Rectal smooth muscle tissue (tissue), 1 donor: ENCODE data around the gene CTSW.
A peak's percentile ranks its signal among the peaks of the same experiment; 100 is the strongest.

Experiments used
- H3K27ac ChIP-seq: one replicate; pipeline ENCODE4 v1.7.0; 2013; ENCODE audit warnings: low read depth, low read length, inconsistent platforms
- H3K27me3 ChIP-seq: one replicate; pipeline ENCODE4 v1.7.0; 2013; ENCODE audit warnings: low read length; ENCODE audit not compliant: control insufficient read depth, insufficient read depth
- H3K36me3 ChIP-seq: one replicate; pipeline ENCODE4 v1.7.0; 2013; ENCODE audit warnings: low read length; ENCODE audit not compliant: control insufficient read depth, insufficient read depth
- H3K4me1 ChIP-seq: one replicate; pipeline ENCODE4 v1.7.0; 2013; ENCODE audit warnings: low read length; ENCODE audit not compliant: control insufficient read depth, insufficient read depth
- H3K4me3 ChIP-seq: one replicate; pipeline ENCODE4 v1.7.0; 2013; ENCODE audit warnings: low read length
- H3K9ac ChIP-seq: one replicate; pipeline ENCODE4 v1.7.0; 2013; ENCODE audit warnings: low read length

CTSW gene

DNA sequence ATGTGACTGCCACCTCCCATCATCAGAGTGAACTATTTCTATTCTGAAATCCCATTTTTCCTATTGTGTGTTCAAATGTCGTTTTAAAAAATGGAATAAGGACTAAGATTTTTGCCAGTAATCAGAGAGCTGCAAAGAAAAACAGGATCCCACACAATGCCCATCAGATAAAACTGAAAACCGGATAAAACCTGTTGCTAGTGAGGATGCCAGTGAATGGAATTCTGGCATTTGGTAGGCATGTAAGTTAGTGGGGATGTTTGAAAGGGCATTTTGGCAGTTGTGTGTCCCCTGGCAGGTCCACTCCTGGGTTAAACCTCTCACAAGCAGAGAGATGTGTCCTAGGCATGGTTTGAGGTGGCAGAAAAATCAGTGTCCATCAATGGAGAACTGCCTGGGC, 45.8 kb downstream of the CTSW start:
- peaks cover 12% of the 10 kb centered on the region for H3K36me3 ChIP-seq
- H3K27me3 ChIP-seq: no peaks in the 10 kb centered on the region
- H3K4me1 ChIP-seq: peaks cover 3% of the 10 kb centered on the region
- H3K27ac ChIP-seq: no peak overlapping the region
- H3K4me3 ChIP-seq: no peak overlapping the region
- no peak overlapping the region for H3K9ac ChIP-seq

- H3K27ac ChIP-seq: no peak overlapping the region
Observed at GRCh38 chr11:65927904-65928397, 48.3 kb downstream of the CTSW start.

GRCh38 chr11:65928667-65929066, 49.0 kb downstream of the CTSW start:
- H3K9ac ChIP-seq: no peak overlapping the region
- H3K36me3 ChIP-seq: peaks cover 2% of the 10 kb centered on the region
- H3K27ac ChIP-seq: no peak overlapping the region
- H3K27me3 ChIP-seq: no peaks in the 10 kb centered on the region
- no peaks in the 10 kb centered on the region for H3K4me1 ChIP-seq
- H3K4me3 ChIP-seq: no peak overlapping the region

More at GRCh38 chr11:65927904-65928397, 48.3 kb downstream of the CTSW start:
- Histone ChIP-seq H3K9ac (no peak overlapping the region), H3K36me3 (peaks cover 2% of the 10 kb centered on the region), H3K4me1 (no peaks in the 10 kb centered on the region), H3K4me3 (peak overlapping the region; percentile 20), H3K27me3 (no peaks in the 10 kb centered on the region)

- H3K36me3 ChIP-seq: no peaks in the 10 kb centered on the region
- no peak overlapping the region for H3K9ac ChIP-seq
- H3K4me1 ChIP-seq: no peaks in the 10 kb centered on the region
- no peak overlapping the region for H3K4me3 ChIP-seq
- H3K27me3 ChIP-seq: no peaks in the 10 kb centered on the region
- H3K27ac ChIP-seq: no peak overlapping the region
Observed at GRCh38 chr11:65931773-65932557, 52.3 kb downstream of the CTSW start.

- Histone ChIP-seq H3K4me3 (no peak overlapping the region), H3K36me3 (no peaks in the 10 kb centered on the region), H3K27me3 (no peaks in the 10 kb centered on the region), H3K4me1 (no peaks in the 10 kb centered on the region), H3K27ac (no peak overlapping the region), H3K9ac (no peak overlapping the region)
Observed at GRCh38 chr11:65932558-65932919, 52.9 kb downstream of the CTSW start.
